HG03060 (cell line): ENCODE measurements around the gene EXOC4.
"Not testable (repeated sequence)": the region's sequence is repeated elsewhere in the genome, so short reads cannot be mapped to it uniquely, and the experiment has no call there.

ENCODE experiments used
- ATAC-seq: cut with Tn5 transposase; IDR thresholded peaks from one replicate; pipeline ENCODE4 v1.9.1; 2021; ENCODE audit warnings: low read depth, moderate number of reproducible peaks; ENCODE audit not compliant: unreplicated experiment

EXOC4 gene

DNA sequence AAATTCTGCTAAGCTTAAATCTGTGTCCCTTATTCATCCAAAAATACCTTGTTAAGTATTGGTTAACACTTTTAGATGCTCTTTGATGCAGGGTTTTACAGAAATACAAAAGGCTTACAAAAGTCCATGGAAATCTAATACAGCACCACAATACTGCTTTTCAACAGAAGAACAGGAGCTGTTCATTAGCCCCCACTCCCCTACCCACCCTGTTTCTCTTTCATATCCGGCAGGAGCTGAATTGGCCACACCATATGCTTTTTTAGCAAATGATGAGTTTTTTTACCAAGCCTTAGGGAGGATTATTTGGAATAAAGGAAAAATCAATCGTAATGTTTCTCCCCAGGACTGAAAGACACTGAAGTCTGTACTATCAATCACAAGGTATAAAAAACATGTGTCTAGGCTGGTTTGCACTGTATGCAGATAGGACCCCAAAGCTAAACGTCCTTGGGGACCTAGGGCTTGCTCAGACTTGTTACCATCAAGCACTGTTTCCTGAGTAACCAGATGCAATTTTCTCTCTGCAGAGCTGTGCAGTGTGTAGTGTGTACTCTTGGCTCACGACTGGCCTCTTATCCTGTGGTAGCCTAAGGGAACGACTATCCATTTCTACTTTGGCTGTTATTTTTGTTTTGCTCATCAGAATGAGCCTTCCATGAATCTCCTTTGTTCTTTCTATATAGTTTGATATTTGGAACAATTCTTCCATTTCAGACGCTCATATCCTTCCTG lies 731.0 kb downstream of the EXOC4 start:
- ATAC-seq: no peak

DNA sequence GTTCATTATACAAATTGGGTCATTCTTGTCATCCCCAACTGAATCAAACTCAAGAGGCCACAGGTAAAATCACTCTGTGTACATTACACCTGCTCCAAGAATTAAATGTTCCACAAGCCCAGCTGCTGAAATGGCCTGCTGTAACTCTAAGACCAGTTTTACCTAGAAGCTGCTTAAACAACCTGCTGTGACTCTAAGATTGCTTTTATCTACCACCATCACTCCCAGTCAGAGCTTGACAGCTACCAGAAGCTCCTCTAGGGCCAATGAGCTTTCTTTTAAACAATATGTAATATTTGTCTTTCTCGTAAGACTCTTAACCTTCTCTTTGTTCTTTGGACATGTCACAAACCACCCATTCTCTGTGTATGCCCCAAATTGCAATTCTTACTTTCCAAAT lies 732.4 kb downstream of the EXOC4 start:
- no peak for ATAC-seq

DNA sequence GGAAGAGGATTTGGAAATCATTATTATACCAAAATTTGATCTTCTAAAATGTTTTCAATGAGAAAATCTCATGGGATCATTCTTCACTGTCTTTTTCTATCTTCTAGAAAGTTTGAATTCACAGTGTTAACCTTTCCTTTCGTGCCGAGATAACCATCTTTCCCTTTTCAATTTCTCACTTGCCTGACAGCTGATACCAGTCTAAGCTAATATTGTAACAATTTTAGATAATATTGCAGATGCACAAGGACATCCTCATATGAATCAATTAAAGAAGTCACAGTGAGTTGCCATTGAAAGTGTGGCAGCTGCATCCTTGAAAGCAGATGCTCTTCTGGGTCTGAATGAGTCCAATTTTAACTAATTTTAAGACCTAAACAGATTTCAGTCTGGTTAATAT lies 734.7 kb downstream of the EXOC4 start:
- ATAC-seq: no peak

DNA sequence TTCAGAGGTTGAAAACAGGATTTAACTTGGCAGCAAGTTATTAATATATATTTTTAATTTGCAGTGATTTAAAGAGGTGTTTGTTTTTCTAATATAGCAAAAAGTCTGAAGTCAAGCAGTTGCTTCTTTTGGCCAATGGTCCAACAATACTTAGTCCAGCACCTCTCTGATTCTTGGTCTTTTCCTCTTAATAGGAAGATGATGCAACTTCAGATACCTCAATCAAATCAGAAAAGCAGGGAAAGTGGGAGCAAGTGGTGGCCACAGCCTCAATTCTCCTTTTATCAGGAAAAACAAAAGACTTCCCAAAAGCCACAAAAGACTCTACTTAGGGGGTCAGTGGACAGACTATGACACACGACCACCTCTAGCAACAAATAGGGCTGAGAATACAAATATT lies 740.7 kb downstream of the EXOC4 start:
- ATAC-seq: no peak

DNA sequence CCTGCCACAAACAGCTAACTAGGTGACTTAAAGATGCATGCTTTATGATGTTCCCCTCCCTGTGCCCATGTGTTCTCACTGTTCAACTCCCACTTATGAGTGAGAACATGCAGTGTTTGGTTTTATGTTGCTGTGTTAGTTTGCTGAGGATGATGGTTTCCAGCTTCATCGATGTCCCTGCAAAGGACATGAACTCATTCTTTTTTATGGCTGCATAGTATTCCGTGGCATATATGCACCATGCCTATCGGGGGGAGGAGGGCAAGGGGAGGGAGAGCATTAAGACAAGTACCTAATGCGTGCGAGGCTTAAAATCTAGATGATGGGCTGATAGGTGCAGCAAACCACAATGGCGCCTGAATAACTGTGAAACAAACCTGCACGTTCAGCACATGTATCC lies 741.2 kb downstream of the EXOC4 start:
- ATAC-seq: not testable (repeated sequence)

DNA sequence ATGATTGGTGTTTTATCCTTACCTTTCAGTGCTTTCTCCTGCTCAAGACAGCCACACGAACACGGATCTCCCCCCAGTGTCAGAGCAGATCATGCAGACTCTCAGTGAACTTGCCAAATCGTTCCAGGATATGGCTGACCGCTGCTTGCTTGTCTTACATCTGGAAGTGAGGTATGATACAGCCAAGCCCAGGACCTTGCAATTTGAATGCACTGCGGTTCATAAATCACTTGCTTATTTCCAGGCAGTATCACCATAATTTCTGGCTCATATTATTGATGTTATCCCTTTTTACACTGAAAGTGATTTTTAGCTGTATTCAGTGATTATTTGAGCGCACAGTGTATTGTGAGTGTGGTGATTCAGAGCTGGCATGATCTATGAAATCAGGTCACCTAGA lies 744.6 kb downstream of the EXOC4 start:
- ATAC-seq: no peak

DNA sequence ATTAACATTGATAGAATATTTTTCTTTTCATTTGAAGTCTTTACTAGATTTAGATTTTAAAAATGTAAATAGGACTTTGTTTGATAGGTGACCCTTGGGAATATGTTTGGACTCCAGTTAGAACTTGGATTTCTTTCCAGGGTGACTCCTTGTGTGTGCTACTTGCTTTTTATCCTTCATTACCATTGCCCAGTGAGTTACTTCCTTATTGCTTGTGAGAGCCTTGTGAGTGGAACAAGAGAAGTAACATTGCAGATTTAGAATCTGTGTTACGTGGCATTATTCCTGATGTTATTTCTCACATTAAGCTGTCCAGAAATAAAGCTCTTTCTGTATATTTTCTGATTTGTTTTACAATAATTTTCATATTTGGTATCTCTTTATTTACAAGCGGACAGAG lies 746.3 kb downstream of the EXOC4 start:
- no peak for ATAC-seq

DNA sequence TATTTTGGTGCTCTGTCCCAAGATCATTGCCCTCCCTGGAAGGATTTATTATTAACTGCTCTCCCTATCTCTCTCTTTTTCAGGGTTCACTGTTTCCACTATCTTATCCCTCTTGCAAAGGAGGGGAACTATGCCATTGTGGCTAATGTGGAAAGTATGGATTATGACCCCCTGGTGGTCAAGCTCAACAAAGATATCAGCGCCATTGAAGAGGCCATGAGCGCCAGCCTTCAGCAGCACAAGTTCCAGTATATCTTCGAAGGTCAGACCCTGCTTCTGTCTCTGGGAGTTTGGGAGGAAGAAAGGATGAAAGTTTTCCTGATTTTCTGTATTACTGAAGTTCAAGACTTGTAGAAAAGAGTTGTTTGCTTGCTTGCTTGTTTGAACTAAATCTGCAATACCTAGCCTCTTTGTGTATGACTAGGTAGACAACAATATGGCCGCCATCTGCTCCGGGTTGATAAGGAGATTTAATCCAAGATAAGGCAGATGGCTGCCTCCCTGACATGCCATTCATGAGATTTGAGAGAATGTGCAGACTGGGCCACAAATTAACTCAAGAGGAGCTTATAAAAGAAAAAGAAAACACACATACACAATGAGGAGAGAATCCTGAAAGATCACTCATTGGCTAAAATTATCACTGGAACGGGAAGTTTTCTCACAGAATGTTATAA lies 752.1 kb downstream of the EXOC4 start:
- ATAC-seq: no peak

DNA sequence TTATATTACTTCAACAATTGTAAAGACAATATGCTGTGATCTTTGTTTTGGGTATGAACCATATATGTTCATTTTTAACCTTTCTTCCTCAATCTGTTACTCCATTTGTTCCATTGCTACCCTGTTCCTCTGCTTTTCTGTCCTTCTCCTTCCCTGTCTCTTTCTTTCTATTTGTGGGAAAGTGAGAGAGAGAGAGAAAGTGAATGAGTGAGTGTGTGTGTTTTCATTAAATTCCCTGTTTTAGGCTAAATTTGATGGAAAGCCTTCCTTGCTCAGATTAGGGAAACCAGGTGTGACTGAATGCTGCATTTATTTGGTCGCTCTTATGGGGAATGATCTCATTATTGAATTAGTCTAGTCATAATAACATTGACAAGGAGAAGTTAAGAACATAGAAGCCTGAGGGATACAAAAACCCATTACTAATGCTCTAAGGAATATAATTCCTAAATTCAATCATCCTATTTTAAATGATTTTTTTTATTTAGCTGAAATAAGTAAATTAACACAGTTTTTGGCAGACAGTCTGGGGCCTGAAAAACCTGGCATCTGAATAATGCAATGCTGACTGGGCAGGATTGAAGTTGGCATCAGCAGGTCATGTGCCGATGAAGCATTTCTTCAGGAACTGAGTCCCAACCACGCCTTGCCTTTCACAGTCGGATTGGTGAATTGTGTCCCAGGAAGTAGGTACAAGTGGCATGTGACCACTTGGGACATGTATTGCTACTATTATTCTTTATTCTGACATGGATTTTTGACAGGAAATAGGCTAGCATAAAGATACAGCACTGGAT lies 756.6 kb downstream of the EXOC4 start:
- no peak for ATAC-seq

DNA sequence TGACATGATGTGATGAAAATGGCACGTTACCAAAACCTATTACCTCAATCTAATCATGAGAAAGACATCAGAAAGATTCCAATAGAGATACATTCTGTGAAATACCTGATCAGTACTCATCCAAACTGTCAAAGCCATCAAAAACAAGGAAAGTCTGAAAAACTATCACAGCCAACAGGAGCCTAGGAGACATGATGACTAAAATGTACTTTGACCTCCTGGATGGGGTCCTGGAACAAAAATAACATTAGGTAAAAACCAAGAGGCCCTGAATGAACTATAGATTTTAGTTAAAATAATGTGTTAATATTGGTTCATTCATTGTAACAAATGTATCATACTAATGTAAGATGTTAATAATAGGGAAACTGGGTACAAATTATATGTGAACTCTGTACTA lies 760.4 kb downstream of the EXOC4 start:
- ATAC-seq: no peak

DNA sequence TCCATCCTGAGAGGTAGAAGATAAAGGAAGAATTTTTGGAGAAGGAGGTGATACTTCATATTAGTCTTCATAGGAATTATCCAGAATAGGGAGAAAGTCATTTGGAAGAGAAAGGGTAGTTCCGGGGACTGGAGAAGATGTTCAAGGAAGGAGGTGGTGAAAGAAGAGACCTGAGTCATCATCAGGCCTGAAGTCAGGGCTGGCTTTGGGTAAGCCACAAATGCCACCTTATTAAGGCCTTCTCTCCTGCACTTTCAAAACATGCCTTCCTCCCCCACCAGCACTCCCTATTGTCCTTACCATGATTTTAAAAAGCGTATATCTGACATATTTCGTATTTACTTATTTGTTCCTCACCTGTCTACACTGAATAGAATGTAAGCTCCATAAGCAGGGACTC lies 762.1 kb downstream of the EXOC4 start:
- ATAC-seq: no peak

DNA sequence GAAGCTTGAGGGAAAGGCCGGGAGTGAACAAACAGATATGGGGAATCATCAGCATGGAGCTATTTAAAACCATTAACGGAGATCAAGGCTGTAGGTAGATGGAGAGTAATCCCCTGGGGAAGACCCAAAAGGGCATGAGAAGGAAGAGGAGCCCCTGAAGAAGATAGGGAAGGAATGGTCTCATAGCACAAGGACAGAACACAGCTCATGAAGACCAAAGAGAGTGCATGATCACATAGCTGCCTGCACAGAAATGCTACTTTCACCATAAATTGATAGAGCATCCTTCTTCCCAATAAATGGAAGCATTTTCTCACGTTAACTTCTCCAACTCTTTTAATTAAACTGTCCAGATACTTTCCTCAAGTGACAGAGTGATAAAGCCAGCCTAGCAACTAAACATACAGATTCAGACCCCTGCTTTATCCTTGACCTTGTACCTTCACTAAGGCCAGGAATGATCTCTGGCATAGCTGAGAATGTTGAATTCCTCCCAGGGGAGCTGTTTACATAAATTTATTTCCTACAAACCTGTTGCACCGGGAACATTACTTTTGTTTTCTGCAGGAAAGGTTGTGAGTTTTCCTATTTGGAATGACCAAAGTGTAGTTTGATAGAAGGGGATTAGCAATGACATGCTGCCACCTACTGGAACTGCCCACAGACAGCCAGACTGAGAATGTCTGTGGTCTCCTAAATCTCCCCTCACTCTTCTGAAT lies 763.5 kb downstream of the EXOC4 start:
- ATAC-seq: no peak

DNA sequence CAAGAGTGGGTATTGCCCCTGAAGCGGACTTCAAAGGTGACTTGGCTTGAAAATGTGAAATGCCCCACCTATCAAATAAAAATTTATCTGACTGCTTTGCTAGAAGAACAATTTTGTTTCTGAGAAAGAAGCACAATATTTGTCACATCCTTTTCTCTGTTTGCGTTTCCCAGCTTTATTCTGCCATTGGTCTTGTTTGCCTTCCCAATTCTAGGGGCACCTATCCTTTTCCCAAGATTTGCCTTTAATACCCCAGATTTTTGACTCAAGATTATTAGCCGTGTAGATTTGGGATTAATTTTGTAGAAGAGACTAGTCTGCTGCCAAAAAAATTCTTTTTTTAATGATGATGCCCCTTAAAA lies 764.0 kb downstream of the EXOC4 start:
- no peak for ATAC-seq

DNA sequence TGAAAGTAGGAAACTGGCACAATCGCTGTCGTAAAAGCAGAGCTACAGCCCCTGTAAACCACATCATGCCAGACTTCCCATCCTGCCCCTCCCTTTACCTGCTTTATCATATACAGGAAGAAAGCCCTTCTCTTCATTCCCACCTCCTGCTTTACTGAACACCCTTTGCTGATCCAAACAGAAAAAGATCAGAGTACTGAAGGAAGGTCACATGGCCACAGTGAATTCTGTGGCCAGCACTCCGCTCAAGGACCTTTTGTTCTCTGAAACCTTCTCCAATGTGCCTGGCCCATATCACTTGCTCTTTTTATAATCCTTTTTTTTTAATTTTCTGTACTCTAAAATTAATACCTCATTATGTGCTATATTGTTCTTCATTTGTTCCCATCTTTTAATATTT lies 765.4 kb downstream of the EXOC4 start:
- ATAC-seq: no peak

DNA sequence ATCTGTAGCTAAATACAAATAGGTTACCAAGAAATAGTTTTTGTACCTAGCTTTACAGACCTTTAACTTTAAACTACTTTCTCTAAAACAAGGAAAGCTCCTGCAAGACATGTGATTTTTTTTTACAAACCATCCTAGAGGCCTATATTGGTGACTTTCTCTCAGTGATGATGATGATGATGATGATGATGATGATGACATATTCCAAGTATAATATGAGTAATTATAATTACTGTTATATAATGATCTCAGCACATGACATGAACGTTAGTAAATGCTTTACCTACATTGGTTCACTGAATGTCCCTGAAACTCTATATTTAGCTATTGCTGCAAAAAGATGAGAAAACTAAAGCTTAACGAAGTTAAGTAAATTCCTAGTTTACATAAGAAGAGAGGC lies 766.4 kb downstream of the EXOC4 start:
- ATAC-seq: no peak

DNA sequence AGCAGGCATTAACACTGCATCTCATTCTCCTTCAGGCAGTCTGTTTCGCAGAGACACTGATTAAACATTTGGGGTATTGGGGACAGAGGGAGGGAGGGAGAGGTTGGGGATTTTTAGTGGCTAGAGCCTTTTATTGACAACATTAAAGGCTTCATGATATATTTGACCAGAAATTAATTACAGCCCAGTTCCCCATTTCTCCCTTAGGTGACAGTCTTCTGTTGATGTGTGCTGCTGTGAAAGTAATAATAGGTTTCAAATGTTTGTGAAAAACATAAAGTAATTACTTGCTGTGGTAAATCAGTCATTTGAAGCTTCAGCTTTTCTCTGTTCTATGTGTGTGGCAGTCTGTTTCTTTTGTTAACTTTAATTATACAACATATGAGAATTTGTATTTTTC lies 769.0 kb downstream of the EXOC4 start:
- no peak for ATAC-seq

DNA sequence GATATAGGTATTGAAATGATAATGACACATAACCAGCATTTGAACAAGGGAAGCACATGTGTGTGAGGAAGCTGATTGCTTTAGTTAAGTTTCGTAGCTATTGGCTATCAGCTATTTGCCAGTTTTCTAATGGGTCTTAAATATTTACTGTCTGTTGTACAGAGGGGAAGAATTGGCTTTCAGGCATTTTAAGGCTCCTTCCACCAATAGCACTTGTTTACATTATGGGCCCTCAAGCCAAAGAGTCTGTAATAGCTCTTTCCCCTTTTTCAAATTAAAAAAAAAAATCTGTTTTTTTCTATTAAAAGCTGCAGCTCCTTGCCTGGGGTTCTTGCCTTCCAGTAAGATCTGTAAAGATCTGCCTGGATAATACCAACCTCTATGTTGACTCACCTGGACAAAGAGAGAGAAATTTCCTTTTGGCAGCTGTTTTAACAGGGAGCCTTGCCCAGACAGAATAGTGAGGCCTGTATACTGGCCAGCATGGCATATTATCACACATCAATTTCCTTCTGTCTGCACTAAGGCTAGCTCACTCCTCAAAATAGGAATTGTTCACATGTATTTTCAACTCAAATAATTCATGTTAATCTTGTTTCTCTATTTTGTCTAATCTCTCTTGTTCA lies 769.5 kb downstream of the EXOC4 start:
- no peak for ATAC-seq

DNA sequence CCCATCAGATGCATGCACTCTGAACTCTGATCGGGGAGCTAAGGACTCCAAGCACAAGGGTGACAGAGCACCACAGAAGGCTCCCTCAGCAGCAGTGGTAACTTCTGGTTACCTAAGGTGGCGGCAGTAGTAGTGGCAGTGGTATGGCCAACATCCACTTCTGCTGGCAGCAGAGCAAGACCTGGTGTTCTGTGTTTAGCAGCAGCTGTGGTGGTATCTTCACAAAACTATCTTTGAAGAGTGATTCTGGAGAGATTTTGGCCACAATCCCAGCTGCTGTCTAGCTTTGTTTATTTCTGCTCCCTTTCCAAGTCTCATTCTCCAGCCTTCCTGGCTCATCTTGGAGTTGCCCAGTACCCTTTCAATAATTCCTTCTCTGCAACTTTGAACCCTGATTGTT lies 771.9 kb downstream of the EXOC4 start:
- no peak for ATAC-seq

DNA sequence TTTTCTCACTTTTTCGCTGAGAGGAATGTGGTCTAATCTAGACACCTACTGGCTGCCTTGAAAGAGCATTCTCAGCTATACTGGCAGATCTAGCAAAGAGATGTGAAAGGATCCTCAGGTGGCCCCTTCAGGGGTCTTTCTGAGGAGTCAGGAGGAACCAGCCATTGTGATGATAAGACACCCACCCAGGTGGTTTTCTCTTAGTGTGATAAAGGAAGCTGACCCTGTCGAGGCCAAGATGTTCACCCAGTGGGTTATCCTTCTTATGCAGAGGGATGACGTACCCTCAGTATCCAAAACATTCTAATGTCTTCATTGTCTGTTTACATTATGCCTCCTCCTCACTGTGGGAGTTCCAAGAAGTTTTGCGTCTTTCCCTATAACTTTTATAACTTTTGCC lies 776.0 kb downstream of the EXOC4 start:
- no peak for ATAC-seq

DNA sequence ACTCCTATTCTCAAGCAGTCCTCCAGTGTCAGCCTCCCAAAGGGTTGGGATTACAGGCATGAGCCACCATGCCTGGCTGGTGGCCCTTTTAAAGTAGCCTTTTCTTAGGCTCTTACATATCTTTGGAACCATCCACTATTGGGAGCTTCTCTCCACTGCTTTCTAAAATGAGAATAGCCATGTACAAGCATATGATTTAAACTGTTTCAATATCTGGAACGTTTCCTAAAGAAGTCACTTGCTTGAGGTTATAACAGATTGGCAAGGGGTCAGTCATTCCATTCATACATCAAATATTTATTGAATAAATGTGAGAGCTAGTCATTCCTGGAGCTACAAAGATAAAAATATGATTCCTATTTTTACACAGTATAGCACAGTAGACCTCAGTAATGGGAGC lies 776.9 kb downstream of the EXOC4 start:
- no peak for ATAC-seq

DNA sequence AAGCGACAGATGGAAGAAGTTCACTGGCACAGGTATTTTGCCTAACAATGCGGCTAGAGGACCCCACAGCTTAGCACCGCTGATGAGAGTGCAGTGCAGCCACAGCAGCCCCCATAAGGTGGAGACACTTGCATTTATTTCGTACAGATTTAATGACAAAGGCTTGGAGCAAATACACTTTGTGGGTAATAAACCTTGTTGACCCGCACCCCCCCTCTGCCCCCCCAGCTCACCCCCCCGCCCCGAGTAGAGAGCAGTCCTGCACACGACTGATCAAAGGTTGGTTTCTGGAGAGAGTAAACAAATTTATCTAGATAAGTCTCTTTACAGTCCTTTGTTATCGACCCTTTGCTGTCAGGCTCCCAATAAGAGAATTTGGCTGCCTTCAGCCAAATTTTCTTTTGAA lies 777.6 kb downstream of the EXOC4 start:
- ATAC-seq: no peak
